CD4-positive, alpha-beta T cell treated with Interleukin-4 for 1 hour (primary cell): ENCODE results near the gene MT1M.
"Not testable (repeated sequence)": the region's sequence is repeated elsewhere in the genome, so short reads cannot be mapped to it uniquely, and the experiment has no call there.

Experiments
- DNase-seq, 2 donors: peaks; one replicate each; pipeline ENCODE4 v3.0.0-alpha.2; 2020 to 2022

The MT1M gene

GRCh38 chr16:56632156-56632847, at the start of gene MT1M:
MT1M (plus strand) TSS chr16:56632659; CDS start chr16:56632732, 73 bp downstream.
- no peak for DNase-seq

- DNase-seq: not testable (repeated sequence)
Observed at GRCh38 chr16:56582911-56583310, 49.5 kb upstream of the MT1M start.

- no peak for DNase-seq
Observed at GRCh38 chr16:56583351-56584168, 48.9 kb upstream of the MT1M start.

GRCh38 chr16:56584276-56584675, 48.2 kb upstream of the MT1M start:
- no peak for DNase-seq

GRCh38 chr16:56588781-56589140, 43.7 kb upstream of the MT1M start:
- DNase-seq: no peak

GRCh38 chr16:56589141-56590039, 43.1 kb upstream of the MT1M start, which contains the start of gene MT3:
MT3 (plus strand) TSS chr16:56589528; CDS start chr16:56589591, 63 bp downstream.
- DNase-seq: no peak

- no peak for DNase-seq
Observed at GRCh38 chr16:56591377-56592060, 40.9 kb upstream of the MT1M start.

- DNase-seq: no peak
Observed at GRCh38 chr16:56593573-56594291, 38.7 kb upstream of the MT1M start.

- no peak for DNase-seq
Observed at GRCh38 chr16:56594292-56594619, 38.2 kb upstream of the MT1M start.

GRCh38 chr16:56600398-56600999, 32.0 kb upstream of the MT1M start:
- peak; percentile 28 to 56 for DNase-seq

GRCh38 chr16:56601325-56601724, 31.1 kb upstream of the MT1M start:
- DNase-seq: no peak

- peak; percentile 24 to 33 for DNase-seq
Observed at GRCh38 chr16:56603589-56603988, 28.9 kb upstream of the MT1M start.

- DNase-seq: no peak
Observed at GRCh38 chr16:56604966-56605365, 27.5 kb upstream of the MT1M start.

GRCh38 chr16:56605475-56605874, 27.0 kb upstream of the MT1M start:
- DNase-seq: no peak

GRCh38 chr16:56606071-56606475, 26.4 kb upstream of the MT1M start:
- no peak for DNase-seq

GRCh38 chr16:56606476-56607108, 25.9 kb upstream of the MT1M start:
- DNase-seq: no peak

GRCh38 chr16:56607109-56607618, 25.3 kb upstream of the MT1M start:
- DNase-seq: no peak

- no peak for DNase-seq
Observed at GRCh38 chr16:56607675-56608042, 24.8 kb upstream of the MT1M start.

- peak; percentile 84 to 87 for DNase-seq
Observed at GRCh38 chr16:56608043-56608875, 24.2 kb upstream of the MT1M start, which contains the start of gene MT2A. MT2A (plus strand) TSS chr16:56608584; CDS start chr16:56608656, 72 bp downstream.
